Testis (tissue), 3 donors: ENCODE results near the gene OR52I1. TPM values are rescaled to one million over a fixed set of nuclear protein-coding genes. Genes with fewer than 3 reads are reported as not detected.

ENCODE experiments used
- DNase-seq: peaks from one replicate; pipeline ENCODE4 v3.0.0-alpha.2; 2019
- H3K27ac ChIP-seq, 2 donors: fragments of 200-600 bp; sonication (generic); one replicate each; pipeline ENCODE4 v1.5.1; 2019
- H3K27me3 ChIP-seq: fragments of 200-600 bp; sonication (generic); one replicate; pipeline ENCODE4 v1.5.1; 2019
- H3K36me3 ChIP-seq: fragments of 200-600 bp; sonication (generic); one replicate; pipeline ENCODE4 v1.5.1; 2017; ENCODE audit warnings: low read depth; ENCODE audit errors: missing control alignments
- H3K4me1 ChIP-seq: fragments of 200-600 bp; sonication (generic); one replicate; pipeline ENCODE4 v1.5.1; 2019
- H3K4me3 ChIP-seq, 2 donors: fragments of 200-600 bp; sonication (generic); one replicate each; pipeline ENCODE4 v1.5.1; 2017 to 2019
- H3K9me3 ChIP-seq: fragments of 200-600 bp; sonication (generic); one replicate; pipeline ENCODE4 v1.5.1; 2017
- POLR2A ChIP-seq: fragments of 450-650 bp; IDR thresholded peaks from one replicate; pipeline ENCODE4 v1.6.1; 2017; ENCODE audit warnings: antibody characterized with exemption, mild to moderate bottlenecking, moderate library complexity
- WGBS, 2 donors: methylation state at CpG; one replicate each; pipeline ENCODE4 v1.1.5; 2018; 5-methylcytosine and 5-hydroxymethylcytosine counted together
- intact Hi-C: fragments of 100-400 bp; cut with DNase I; formaldehyde crosslinking; loops from one replicate; pipeline ENCODE4 v1.15.1; 2023; ENCODE audit warnings: low total_unique reads
- polyA plus RNA-seq: library from polyadenylated mRNA; stranded (reverse); fragments of 350-450 nt; fragmentation: Illumina TruSeq; extraction: RNeasy Lipid Tissue Mini Kit (QIAGEN cat#74804); gene quantifications from one replicate; pipeline ENCODE4 v1.2.3, GENCODE V29; 2014; ENCODE audit warnings: low read depth, low replicate concordance; ENCODE audit not compliant: insufficient read depth
- total RNA-seq, 2 donors: library from RNA; depleted of rRNA; stranded (reverse); fragments of >200 nt; gene quantifications; one replicate each; pipeline ENCODE4 v1.2.3, GENCODE V29; 2016
- TF ChIP-seq, protein P1 (sequence below), 3 experiments: fragments of 450-650 bp in 2 of 3; fragments of 200-600 bp in 1 of 3; sonication (generic) in 1 of 3; IDR thresholded peaks; one replicate each; pipeline ENCODE4 v1.5.1; 2016 to 2019; ENCODE audit warnings: antibody characterized with exemption in 3 of 3, mild to moderate bottlenecking in 2 of 3, moderate library complexity in 1 of 3

OR52I1 gene
- total and polyA plus RNA-seq, 3 donors from 2014 or later = not detected

- Histone ChIP-seq H3K4me3 (no peak overlapping the region), H3K27me3 (no peaks in the 10 kb centered on the region), H3K9me3 (no peaks in the 10 kb centered on the region), H3K36me3 (no peaks in the 10 kb centered on the region), H3K4me1 (peaks cover 6% of the 10 kb centered on the region), H3K27ac (no peak overlapping the region)
- no peak for DNase-seq
- no peak for TF ChIP-seq POLR2A
- TF ChIP-seq, protein P1, sequence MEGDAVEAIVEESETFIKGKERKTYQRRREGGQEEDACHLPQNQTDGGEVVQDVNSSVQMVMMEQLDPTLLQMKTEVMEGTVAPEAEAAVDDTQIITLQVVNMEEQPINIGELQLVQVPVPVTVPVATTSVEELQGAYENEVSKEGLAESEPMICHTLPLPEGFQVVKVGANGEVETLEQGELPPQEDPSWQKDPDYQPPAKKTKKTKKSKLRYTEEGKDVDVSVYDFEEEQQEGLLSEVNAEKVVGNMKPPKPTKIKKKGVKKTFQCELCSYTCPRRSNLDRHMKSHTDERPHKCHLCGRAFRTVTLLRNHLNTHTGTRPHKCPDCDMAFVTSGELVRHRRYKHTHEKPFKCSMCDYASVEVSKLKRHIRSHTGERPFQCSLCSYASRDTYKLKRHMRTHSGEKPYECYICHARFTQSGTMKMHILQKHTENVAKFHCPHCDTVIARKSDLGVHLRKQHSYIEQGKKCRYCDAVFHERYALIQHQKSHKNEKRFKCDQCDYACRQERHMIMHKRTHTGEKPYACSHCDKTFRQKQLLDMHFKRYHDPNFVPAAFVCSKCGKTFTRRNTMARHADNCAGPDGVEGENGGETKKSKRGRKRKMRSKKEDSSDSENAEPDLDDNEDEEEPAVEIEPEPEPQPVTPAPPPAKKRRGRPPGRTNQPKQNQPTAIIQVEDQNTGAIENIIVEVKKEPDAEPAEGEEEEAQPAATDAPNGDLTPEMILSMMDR (IDR thresholded peaks at IDR 0.05) = no peak
- intact Hi-C loops = no loop called here
- 62 to 72% methylated on average over 4 of the region's 4 CpGs for WGBS, 2 donors
These were observed 50.4 kb downstream of the OR52I1 start for GRCh38 chr11:4644233-4644632.

Other genes with a start within 250 kb of the OR52I1 start
- gene OR52B4, start 225.7 kb upstream of the OR52I1 start, total RNA-seq = not detected
- gene OR52B4, start 225.7 kb upstream of the OR52I1 start, polyA plus RNA-seq = not detected
- 1 to 10 TPM; 4.6 to 8.9 TPM for gene TRIM21, start 200.3 kb upstream of the OR52I1 start, total RNA-seq
- gene TRIM21, start 200.3 kb upstream of the OR52I1 start, polyA plus RNA-seq = 11.0 TPM
- gene OR52K2, start 144.7 kb upstream of the OR52I1 start, total RNA-seq = not detected
- not detected for gene OR52K2, start 144.7 kb upstream of the OR52I1 start, polyA plus RNA-seq
- gene OR52K1, start 111.4 kb upstream of the OR52I1 start, total RNA-seq = under 1 TPM; 0.43 to 0.47 TPM
- gene OR52K1, start 111.4 kb upstream of the OR52I1 start, polyA plus RNA-seq = not detected
- not detected for gene OR52M1, start 48.8 kb upstream of the OR52I1 start, total RNA-seq
- not detected for gene OR52M1, start 48.8 kb upstream of the OR52I1 start, polyA plus RNA-seq
- under 1 TPM in 1 of 2 donors, not detected in 1; 0.31 TPM for gene OR52I2, start 12.3 kb upstream of the OR52I1 start, total RNA-seq
- not detected for gene OR52I2, start 12.3 kb upstream of the OR52I1 start, polyA plus RNA-seq
- 10 to 100 TPM; 20.5 to 20.8 TPM for gene TRIM68, start 14.2 kb downstream of the OR52I1 start, total RNA-seq
- 16.4 TPM for gene TRIM68, start 14.2 kb downstream of the OR52I1 start, polyA plus RNA-seq
- gene OR51D1, start 43.4 kb downstream of the OR52I1 start, total RNA-seq = under 1 TPM in 1 of 2 donors, not detected in 1; 0.63 TPM
- gene OR51D1, start 43.4 kb downstream of the OR52I1 start, polyA plus RNA-seq = not detected
- under 1 TPM; 0.31 to 0.55 TPM for gene OR51E1, start 49.9 kb downstream of the OR52I1 start, total RNA-seq
- gene OR51E1, start 49.9 kb downstream of the OR52I1 start, polyA plus RNA-seq = 0.59 TPM
- gene OR51E2, start 103.8 kb downstream of the OR52I1 start, total RNA-seq = under 1 TPM in 1 of 2 donors, not detected in 1; 0.47 TPM
- gene OR51E2, start 103.8 kb downstream of the OR52I1 start, polyA plus RNA-seq = 0.17 TPM
- gene MMP26, start 110.7 kb downstream of the OR52I1 start, total RNA-seq = under 1 TPM in 1 of 2 donors, not detected in 1; 0.55 TPM
- 1.1 TPM for gene MMP26, start 110.7 kb downstream of the OR52I1 start, polyA plus RNA-seq
- not detected for gene OR51F1, start 175.9 kb downstream of the OR52I1 start, total RNA-seq
- gene OR51F1, start 175.9 kb downstream of the OR52I1 start, polyA plus RNA-seq = not detected
- not detected for gene OR52R1, start 210.3 kb downstream of the OR52I1 start, total RNA-seq
- not detected for gene OR52R1, start 210.3 kb downstream of the OR52I1 start, polyA plus RNA-seq
- gene OR51F2, start 227.3 kb downstream of the OR52I1 start, total RNA-seq = not detected
- gene OR51F2, start 227.3 kb downstream of the OR52I1 start, polyA plus RNA-seq = not detected